HG03135 (cell line): ENCODE measurements around the gene LMO1.

ENCODE experiments used
- ATAC-seq: cut with Tn5 transposase; IDR thresholded peaks from one replicate; pipeline ENCODE4 v1.9.1; 2021; ENCODE audit warnings: mild to moderate bottlenecking, moderate library complexity; ENCODE audit not compliant: unreplicated experiment

Gene LMO1

DNA sequence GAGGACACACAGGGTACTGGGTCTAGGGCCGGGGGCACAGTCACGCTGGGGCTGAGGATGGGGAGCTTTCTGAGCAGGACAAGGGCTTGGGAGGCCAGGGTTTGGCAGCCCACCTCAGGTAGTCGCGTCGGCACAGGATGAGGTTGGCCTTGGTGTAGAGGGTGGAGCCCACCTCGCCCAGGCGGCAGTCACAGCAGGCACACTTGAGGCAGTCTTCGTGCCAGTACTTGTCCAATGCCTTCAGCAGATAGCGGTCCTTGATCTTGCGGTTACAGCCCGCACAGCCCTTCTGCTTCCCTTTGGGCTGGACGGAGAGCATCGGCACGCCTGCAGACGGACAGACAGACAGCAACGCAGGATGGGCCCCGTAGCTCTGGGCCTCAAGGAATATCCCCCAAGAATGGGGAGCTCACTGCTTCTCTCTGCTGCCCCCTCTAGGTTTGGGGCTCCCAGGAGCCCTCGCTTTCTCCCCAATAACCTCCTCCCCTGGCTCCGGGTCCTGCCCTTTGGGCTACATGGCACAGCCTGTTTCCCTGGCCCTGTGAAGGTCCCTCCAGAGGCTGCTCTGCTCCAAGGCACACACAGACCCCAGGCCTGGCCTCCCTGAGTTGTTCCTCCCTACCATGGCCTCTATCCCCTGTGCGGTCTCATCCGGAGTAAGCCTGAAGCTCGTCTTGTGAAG lies 33.4 kb downstream of the LMO1 start:
- ATAC-seq: no peak

DNA sequence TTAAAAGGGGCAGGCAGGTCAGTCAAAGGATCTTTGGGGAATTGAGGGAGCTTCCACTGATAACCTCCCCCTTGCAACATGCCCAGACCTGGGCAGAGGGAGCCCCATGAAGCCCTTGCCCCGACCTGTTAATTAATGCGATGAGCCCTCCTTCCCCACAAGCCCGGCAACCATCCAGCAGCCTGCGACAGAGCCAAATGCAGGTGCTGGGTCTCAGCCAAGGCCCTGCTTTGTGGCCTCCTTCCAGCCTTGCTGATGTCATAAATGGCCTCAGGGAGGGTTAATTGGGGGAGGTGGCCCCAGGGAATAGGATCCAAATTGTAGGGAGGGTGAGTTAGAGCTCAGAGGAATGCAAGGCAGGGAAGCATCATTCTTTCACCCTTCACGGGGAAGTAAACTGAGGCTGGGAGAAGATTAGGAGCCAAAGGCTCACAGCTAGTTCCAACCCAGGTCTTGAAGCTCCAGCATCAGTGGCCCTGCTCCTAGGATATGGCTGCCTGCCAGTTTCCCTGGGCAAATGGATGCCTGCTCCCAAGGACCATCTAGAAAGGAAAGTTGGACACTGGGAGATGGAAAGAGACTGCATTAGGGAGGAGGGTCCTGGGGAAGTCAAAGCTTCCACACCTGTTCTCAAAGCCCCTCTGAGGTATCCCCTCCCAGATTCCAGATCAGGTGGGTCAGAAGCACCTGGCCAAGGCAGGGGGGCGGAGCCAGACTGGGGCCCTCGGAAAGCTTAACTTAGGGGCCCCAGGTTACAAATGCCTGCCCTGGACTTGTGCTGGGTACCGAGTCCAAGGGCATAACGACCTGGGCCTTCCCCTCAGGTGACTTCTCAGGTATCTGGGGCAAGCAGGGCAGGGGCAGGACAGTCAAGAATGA lies 34.1 kb downstream of the LMO1 start:
- no peak for ATAC-seq

DNA sequence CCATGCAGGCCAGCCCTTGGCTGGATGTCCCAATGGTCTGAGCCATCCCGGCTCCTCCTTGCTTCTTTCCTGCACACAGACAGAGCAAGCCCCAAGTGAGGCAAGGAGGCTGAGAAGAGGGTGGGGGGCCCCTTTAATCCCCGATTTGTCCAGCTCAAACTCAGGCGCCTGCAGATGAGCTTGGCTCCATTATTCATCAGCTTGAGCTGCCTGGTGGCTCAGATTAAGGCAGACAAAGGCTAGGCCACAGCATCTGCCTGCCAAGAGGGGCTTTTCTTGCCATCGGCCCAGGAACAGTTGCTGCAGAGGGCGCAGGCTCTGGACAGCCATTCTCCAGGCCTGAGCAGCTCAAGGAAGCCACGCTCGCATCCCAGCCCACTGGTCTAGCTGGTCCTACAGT lies 35.4 kb downstream of the LMO1 start:
- no peak for ATAC-seq

DNA sequence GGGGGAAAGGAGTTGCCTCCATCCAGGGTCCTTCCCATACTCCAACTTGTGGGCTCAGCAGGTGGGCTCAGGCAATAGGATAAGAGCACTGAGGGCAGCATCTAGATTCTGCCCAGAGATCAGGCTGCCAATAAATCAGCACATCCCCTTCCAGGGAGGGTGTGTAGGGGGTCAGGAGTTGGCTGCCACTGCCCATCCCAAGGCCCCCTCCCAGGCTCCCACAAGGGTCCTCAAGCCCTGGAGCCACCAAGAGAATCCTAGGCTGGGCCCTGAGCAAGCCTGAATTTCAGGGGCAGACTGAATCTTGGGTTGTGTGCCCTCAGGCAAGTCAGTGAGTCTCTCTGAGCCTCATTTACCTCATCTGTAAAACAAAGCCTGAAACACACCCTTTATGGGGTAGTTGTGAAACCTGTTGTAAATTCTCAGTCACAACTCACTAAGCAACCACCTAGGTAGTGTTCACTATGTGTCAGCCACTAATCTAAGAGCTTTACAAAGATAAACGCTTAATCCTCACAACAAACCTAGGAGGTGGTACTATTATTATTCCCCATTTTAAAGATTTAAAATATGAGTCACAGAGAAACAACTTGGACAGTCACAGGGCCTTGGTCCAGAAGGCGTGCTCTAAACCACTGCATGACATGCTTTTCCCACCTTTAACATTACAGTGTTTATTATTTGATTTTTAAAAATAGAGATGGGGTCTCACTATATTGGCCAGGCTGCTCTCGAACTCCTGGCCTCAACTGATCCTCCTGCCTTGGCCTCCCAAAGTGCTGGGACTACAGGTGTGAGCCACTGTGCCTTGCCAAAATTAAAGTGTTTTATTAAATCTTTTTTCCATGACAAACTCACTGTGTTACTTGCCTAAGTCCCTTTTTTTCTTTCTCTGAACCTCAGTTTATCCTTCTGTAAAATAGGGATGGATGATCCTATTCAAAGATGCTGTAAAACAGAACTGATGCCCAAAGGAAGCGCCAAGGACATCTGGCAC lies 36.2 kb downstream of the LMO1 start:
- ATAC-seq: no peak

DNA sequence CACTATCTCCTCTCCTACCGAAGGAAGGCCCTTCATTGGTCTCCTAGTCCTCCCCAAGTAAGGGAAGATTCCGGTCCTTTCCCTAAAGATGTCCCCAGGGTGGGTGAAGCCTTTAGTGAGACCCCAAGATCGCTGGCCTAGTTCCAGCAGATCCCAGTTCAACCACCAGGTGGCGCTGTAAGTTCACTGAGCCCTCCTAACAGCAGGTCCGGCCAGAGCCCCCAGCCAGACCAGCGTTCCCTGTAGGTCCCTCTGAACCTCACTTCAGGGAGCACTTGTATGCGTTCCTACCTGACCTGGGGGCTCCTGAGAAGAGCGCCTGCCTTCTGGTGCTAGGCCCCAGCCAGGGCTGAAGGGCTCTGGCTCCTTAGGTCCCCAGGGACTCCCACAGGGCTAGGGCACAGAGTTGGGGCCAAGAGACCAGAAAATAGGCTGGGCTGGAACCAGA lies 38.1 kb downstream of the LMO1 start:
- no peak for ATAC-seq

DNA sequence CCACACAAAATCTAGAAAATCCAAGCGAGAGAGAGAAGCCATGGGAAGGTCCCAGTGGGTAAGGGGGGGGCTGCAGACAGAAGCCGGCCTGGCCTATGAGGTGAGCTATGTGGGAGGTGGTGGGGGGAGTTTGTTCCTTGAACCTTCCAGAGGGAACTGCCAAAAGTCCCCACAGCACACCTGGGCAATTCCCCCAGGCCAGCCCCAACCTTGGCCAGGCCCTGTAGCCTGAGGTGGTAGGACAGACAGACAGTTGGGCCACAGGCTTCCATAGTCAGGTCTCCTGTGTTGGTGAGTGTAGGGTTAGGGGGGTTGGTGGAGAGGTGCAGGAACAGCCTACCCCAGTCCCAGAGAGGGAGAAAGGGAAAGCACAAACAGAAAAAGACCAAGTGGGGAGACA lies 39.0 kb downstream of the LMO1 start:
- ATAC-seq: no peak

DNA sequence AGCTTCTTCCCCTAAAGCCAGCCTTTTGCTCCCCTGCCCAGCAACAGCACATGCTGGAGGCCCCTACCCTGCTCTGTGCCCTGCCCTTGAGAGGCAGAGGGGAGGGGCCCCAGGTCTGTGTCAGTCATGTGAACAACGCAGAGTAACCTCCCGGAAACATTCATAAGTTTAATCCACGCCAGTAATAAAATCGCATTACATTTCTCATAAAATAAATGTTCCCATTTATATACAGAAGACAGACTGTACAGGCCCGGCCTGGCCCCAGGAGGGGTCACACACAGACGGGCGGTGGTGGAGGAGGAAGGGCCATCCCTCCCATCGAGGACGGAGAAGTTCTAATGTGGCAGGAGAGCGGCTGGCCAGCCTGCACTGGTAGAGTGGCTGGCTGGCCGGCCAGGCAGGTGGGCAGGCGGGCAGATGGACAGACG lies 39.5 kb downstream of the LMO1 start:
- no peak for ATAC-seq

DNA sequence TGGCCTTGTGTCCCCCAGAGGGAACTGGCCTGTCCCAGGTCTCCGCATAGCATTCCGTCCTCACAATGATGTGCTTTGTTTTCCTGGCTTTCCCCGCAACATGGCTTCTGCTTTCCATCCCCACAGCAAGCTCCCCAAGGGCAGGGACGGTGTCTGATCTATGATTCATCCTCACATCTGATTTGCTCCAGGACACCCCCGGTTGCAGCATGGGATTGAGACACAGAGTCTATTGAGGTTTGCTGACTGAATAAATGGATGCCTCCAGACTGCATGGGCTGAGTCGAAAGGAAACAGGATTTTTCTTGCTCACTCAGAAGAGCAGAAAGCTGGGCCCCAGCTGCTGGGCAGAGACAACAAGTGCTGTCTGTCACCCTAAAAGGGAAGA lies 40.2 kb downstream of the LMO1 start:
- no peak for ATAC-seq

DNA sequence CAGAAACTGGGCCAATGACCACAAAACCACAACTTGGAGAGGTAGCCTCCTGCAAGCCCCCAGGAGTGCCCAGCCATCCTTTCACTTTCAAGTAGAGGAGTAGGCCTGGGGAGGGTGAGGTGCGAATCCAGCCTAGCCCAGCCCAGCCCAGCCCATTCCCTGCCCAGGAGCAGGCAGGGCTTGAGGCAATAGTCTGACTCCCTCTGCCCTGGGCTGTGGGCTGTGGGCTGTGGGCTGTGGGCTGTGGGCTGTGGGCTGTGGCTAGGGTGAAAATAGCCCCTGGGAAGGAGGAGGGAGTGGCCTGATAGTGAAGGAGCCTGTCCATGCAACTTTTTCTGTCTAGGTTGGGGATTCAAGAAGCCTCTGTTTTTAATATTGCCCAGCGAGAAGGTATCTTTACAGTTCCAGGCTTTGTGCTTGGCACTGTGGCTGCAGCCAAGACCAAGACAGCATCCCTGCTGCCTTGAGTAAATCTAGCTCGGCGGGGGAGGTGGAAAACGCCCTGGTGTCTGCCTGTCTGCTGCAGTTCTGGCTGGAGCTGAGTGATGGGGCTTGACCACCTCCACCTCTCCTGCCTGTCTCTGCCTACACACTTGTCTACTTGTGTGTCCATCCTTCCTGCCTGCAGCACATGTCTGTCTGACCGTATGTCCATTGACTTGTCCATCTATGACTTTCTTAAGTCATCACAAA lies 40.7 kb downstream of the LMO1 start:
- ATAC-seq: no peak

DNA sequence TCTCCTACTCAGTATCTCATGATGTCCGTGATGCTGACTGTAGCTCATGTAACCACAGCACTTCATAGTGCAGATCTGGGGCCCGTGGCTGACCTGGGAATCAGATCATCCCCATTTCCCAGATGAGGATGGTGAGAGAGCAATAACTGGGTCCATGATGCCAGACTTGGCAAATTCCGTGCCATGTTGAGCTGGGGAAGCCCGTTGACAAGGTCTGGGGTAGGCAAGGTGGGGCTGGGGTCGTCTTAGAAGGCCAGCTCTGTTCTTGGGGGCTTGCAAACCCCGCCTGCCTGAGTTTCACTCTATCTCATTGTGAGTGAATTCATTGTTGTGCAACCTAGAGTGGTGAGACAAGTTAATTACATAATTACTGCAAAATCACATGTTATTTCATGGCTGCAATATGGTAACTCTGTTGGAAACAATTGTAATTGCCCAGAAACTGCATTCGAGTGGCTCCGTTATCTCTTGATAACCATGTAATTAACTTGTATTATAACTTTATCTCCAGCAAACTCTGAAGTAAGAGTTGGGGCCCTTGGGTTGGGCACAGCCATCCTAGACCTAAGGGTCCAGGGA lies 41.7 kb downstream of the LMO1 start:
- no peak for ATAC-seq

DNA sequence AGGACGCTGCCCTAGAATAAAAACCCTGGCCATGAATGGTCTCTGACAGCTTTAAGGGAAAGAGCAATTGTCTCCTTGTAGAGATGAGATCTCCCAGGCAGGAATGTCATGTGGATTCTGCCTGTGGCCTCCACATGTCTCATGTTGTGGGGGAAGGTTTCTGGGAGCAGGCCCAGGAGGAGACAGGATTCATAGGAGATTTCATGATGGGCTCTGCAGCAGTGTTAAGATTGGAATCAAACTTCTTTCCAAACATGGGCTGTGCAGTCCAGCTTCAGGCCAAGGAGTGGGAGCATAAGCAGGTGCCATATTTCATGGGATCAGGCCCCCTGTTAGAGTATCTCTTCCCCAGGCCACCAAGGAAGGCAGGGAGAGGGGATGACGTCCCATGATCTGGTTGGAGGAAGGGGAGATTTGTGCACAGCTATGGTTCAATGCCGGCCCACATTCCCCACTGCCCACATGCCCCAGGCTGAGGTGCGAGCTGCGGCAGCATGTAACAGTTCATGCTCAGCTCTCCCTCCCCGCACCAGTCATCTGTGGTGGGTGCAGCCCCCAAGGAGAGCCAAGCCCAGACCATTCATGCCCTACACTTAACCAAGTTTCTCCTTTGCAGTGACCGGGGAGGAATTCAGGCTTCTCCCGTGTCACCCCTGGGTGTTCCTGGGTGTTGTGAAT lies 42.5 kb downstream of the LMO1 start:
- ATAC-seq: no peak

DNA sequence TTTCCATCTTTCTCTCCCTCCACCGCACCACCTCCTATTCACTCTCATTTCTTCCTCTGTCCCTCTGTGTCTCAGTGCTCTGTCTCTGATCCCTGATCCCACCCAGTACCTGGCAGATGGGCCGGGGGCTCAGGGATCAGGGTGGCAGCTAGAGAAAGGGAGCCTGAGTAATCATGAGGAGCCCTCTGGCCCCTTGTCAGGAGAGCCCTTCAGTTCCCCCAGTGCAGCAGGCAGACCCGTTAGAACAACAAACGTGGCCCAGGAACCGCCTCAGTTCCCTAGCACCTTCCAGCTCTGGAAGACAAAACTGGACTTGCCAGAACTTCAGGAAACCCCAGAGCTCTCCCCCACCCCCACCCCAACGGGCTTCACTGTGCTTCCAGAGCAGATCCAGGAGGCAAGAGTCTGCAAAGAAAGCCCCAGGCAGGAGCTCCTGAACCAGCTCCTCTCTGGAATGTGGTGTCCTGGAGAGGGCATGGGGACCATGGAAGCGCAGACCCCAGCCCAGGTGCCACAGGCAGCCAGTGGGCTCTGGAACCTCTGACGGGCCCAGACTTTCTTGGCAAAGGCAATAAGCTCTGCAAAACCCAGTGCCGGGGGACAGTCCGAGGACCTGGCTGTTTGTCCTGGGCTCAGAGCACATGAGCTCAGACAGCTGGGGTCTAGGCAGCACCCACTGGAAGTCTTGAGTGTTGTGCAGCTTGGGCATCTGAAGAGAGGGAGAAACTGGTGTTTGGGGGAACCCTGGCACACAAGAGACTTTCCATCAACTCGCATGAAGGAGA lies 43.2 kb downstream of the LMO1 start:
- no peak for ATAC-seq

DNA sequence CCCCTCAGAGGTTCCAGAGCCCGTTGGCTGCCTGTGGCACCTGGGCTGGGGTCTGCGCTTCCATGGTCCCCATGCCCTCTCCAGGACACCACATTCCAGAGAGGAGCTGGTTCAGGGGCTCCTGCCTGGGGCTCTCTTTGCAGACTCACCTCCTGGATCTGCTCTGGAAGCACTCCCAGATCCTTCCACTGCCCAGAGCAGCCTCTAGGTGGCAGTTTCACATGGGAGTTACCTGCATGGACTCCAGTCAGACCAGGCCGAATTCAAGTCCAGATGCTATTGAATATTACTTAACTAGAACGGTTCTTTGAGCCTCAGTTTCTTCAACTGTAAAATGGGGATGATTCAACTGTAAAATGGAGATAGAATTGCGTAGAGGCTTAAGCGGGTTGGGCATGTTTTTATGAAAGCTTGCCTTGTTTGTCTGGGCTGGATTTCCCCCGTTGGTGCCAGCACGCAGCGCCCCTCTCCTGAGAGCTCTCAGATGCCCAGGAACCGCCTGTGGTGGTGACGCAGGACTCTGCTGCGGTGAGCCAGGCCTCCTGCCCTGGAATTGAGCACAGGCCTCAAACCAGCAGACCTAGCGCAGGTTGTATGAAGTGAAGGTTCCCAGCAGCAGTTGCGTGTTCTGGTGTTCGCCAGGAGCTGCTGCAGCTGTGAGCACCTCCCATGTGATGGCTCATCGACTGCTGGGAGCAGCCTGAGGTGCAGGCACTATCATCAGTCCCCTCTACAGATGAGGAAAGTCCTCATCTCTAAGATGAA lies 44.2 kb downstream of the LMO1 start:
- ATAC-seq: no peak

DNA sequence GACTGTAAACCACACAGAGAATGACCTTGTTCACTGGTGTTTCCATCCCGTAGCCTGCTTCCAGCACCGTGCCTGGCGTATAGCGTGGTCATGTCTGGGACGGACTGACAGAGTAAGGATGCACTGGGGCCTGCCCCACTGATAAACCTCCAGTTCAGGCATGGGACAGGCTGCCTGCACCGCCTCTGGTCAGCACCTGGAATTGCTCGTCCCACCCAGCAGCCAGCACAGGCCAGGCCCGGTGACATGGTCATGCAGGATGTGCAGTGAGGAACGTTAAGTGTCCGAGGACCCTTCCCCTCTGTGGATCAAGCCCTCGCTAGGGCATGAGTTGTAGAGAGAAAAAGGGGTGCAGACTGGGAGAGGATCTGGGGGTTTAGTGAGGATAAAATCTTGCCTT lies 44.8 kb downstream of the LMO1 start:
- ATAC-seq: no peak

DNA sequence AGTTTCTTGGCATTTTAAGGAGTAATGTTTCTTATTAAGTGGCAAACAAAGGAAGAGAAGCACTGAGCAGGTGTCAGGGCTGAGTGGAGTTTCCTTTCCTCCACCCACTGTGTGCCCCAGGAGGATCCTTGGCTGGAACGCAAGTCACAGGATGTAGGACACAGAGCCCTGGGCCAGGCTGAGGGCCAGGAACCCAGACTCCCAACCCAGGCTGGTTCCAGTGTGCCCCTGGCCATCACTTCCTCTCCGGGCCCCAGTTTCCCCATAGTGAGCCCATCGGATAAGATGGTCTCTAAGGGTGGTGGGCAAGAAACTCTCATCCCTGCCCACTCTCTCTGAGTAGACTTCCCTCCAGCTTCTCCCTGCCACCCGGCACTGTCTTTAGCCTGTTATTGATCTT lies 45.3 kb downstream of the LMO1 start:
- ATAC-seq: no peak

DNA sequence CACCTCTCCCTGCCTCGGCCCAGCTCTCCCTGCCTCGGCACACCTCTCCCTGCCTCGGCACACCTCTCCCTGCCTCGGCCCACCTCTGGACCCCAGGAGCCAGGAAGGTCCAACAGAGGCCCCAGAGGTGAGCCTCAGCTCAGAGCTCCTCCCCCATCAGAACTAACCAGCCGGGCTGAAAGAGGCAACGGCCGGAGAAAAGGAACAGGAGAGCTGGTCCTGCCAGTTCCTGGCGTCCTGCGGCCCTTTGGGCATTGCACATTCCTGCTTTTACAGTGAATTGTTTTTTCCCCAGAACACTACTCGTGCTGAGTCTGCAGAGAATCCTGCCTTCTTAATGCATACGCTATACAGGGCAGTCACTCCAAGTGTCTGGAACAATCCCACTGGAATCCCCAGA lies 45.8 kb downstream of the LMO1 start:
- no peak for ATAC-seq

DNA sequence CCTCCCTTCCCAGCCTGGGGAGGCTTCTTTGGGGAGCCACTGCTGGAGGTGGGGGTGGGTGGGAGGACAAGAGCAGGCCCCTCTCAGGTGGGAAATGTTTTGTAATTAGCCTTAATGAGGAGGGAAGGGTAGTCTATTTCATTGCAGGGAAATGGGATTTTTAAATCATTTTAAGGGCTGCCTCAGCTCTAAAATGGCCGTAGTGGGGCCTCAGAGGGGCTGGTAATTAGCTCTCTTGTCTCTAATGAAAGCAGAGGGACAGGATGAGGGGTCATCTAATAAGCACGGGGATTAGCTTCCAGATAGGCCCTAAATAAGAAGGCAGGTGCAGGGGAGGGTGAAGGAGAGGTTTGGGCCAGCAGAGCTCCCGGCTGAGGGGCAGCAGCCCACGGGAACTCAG lies 46.5 kb downstream of the LMO1 start:
- no peak for ATAC-seq

DNA sequence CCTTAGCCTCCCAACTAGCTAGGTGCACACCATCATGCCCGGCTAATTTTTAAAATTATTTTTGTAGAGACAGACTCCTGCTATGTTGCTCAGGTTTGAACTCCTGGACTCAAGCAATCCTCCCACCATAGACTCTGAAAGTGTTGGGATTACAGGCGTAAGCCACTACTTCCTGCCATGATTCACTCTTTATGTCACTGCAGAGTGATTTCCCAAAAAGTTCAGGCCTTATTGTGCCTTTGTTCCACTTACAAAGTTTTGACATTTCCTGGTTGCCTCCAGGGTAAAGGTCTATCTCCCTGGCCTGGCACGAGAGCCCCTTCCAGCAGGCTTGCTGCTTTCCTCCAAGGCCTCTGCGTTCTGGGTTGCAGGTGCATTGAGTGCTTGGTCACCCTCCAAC lies 50.3 kb downstream of the LMO1 start:
- ATAC-seq: no peak
